Right lobe of liver (tissue), 6 donors: ENCODE measurements around the gene TRPM3. TPM values are rescaled to one million over a fixed set of nuclear protein-coding genes. Genes with fewer than 3 reads are reported as not detected.
"Not testable (repeated sequence)": the region's sequence is repeated elsewhere in the genome, so short reads cannot be mapped to it uniquely, and the experiment has no call there.

ENCODE experiments used
- ATAC-seq, 4 donors: fragments of 200-7000 bp; cut with Tn5 transposase; one replicate each; pipeline ENCODE4 v1.9.1; 2020; ENCODE audit warnings: mild to moderate bottlenecking in 4 of 4, moderate library complexity in 4 of 4
- DNase-seq, 3 donors: peaks; one replicate each; pipeline ENCODE4 v3.0.0-alpha.2; 2020
- H3K27ac ChIP-seq, 3 donors: fragments of 200-600 bp; one replicate each; pipeline ENCODE4 v1.8.0; 2022
- H3K27me3 ChIP-seq, 2 donors: fragments of 200-600 bp; one replicate each; pipeline ENCODE4 v1.8.0; 2022
- H3K36me3 ChIP-seq, 4 donors: fragments of 200-600 bp; sonication (generic) in 1 of 4; one replicate each; pipeline versions ENCODE4 v1.5.1 to v1.8.0; 2017 to 2022; ENCODE audit warnings: control low read depth in 1 of 4
- H3K4me1 ChIP-seq, 4 donors: fragments of 200-600 bp; sonication (generic) in 1 of 4; one replicate each; pipeline versions ENCODE4 v1.5.1 to v1.8.0; 2017 to 2022; ENCODE audit warnings: control low read depth in 1 of 4
- H3K4me3 ChIP-seq, 3 donors: fragments of 200-600 bp; one replicate each; pipeline ENCODE4 v1.8.0; 2022
- H3K9me3 ChIP-seq, 4 donors: fragments of 200-600 bp; sonication (generic) in 1 of 4; one replicate each; pipeline versions ENCODE4 v1.5.1 to v1.8.0; 2017 to 2022; ENCODE audit warnings: control low read depth in 1 of 4
- CTCF ChIP-seq, 4 donors: fragments of 200-600 bp in 3 of 4; fragments of 450-650 bp in 1 of 4; IDR thresholded peaks; one replicate each; pipeline versions ENCODE4 v1.5.1 to v1.8.0; 2016 to 2022; ENCODE audit warnings: antibody characterized with exemption in 4 of 4, mild to moderate bottlenecking in 2 of 4
- POLR2A ChIP-seq: fragments of 450-650 bp; IDR thresholded peaks from one replicate; pipeline ENCODE4 v1.6.1; 2017; ENCODE audit warnings: antibody characterized with exemption, mild to moderate bottlenecking
- WGBS: methylation state at CpG from one replicate; pipeline ENCODE4 v1.1.6; 2018; ENCODE audit warnings: low coverage, low lambda C conversion rate; ENCODE audit not compliant: insufficient coverage; ENCODE audit errors: missing lambda C conversion rate; 5-methylcytosine and 5-hydroxymethylcytosine counted together
- intact Hi-C, 2 donors: fragments of 100-400 bp; cut with DNase I; formaldehyde crosslinking; loops; one replicate each; pipeline versions ENCODE4 v1.11.2 to v1.14.1; 2022
- total RNA-seq, 6 experiments: library from RNA; depleted of rRNA in 2 of 6; stranded (reverse); fragments of >200 nt in 2 of 6; fragmentation: NEBNext Ultra II Directional in 3 of 6; extraction: Animal tissue kit (Norgen Biotek cat#: 25700) in 3 of 6; gene quantifications; one replicate each; pipeline versions ENCODE4 v1.1.0 to v1.2.4, GENCODE V29; 2016 to 2023
- donor health status: DM: no; HTN: yes; CAD: no.
- donor health status: DM: no; HTN: no; CAD: no.
- donor health status: DM: no; HTN: no; CAD: no.
- donor health status: DM: no; HTN: yes; CAD: no.
- donor health status: DM: no; HTN: yes; CAD: no.

TRPM3 gene
- total RNA-seq, 6 experiments from 2014 or later = 0.26 to 0.56 (median 0.39) TPM

GRCh38 chr9:70668751-70669150 lies 452.7 kb downstream of the TRPM3 start:
- intact Hi-C loops = no loop called here
- Histone ChIP-seq H3K36me3 (no peaks in the 10 kb centered on the region), H3K27me3 (no peaks in the 10 kb centered on the region), H3K9me3 (no peaks in the 10 kb centered on the region), H3K27ac (no peak overlapping the region), H3K4me3 (no peak overlapping the region), H3K4me1 (no peaks in the 10 kb centered on the region)
- no peak for TF ChIP-seq POLR2A
- WGBS = 76% methylated on average over 3 of the region's 3 CpGs
- no peak for DNase-seq
- no peak for ATAC-seq

DNA sequence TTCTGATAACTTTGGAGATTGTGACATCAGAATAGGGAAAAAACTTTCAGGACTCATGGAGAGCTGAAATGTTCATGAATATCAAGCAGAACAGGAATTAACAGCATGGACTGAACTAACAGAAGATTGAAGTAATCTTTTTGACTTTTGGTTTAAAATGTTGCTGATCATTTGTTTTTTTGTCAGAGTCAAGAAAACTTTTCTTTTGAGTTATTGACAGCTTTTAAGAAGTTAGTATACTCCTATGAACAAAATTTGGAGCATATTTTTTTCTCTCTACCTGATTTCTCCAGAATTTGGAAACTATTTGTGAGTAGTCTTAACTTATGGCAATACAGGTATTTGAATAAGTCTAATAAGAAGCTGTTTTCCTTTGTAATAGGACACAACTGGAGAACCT lies 462.7 kb downstream of the TRPM3 start:
- Histone ChIP-seq H3K4me1 (no peaks in the 10 kb centered on the region), H3K27ac (no peak overlapping the region), H3K9me3 (no peaks in the 10 kb centered on the region), H3K4me3 (no peak overlapping the region), H3K27me3 (no peaks in the 10 kb centered on the region), H3K36me3 (no peaks in the 10 kb centered on the region)
- DNase-seq (no peak), ATAC-seq (no peak)
- TF ChIP-seq CTCF (IDR thresholded peaks at IDR 0.05) (no peak), POLR2A (no peak)
- intact Hi-C loops = no loop called here

- Histone ChIP-seq H3K4me3 (no peak overlapping the region), H3K9me3 (no peaks in the 10 kb centered on the region), H3K27ac (no peak overlapping the region), H3K36me3 (no peaks in the 10 kb centered on the region), H3K27me3 (no peaks in the 10 kb centered on the region), H3K4me1 (no peaks in the 10 kb centered on the region)
- ATAC-seq (no peak), DNase-seq (no peak)
- 94% methylated on average over 1 of the region's 1 CpG for WGBS
- intact Hi-C loops = no loop called here
- TF ChIP-seq CTCF (IDR thresholded peaks at IDR 0.05) = no peak
- no peak for TF ChIP-seq POLR2A
Measured at GRCh38 chr9:70656281-70656680, 465.1 kb downstream of the TRPM3 start.

DNA sequence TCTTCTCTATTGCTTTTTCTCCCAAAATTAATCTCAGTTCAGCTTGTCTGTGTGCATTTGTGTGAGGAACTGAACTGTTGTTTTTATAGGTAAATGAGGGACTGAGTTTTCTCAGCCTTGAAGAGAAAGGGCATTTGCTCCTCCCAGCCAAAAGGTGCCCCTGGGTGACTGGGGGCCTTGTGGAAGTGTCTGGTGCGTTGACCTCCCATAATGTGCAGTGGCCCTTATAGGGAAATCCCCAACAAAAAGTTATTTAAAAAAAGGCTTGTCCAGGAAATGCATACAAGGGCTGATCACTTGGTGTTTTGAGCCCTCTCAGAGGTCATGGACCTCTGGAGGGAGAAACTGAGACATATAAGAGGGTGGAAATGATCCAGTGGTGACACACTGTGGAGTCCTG lies 467.3 kb downstream of the TRPM3 start:
- ATAC-seq (no peak), DNase-seq (no peak)
- 50% methylated on average over 1 of the region's 1 CpG for WGBS
- Histone ChIP-seq H3K9me3 (no peaks in the 10 kb centered on the region), H3K4me1 (no peaks in the 10 kb centered on the region), H3K4me3 (no peak overlapping the region), H3K27ac (no peak overlapping the region), H3K27me3 (no peaks in the 10 kb centered on the region), H3K36me3 (no peaks in the 10 kb centered on the region)
- TF ChIP-seq POLR2A = no peak
- TF ChIP-seq CTCF (IDR thresholded peaks at IDR 0.05) = no peak
- intact Hi-C loops = no loop called here

- H3K27ac ChIP-seq, H3K9me3 ChIP-seq, H3K4me3 ChIP-seq, intact Hi-C loops, H3K27me3 ChIP-seq, DNase-seq, H3K36me3 ChIP-seq, ATAC-seq, H3K4me1 ChIP-seq: not testable (repeated sequence)
Measured at GRCh38 chr9:70644627-70645026, 476.8 kb downstream of the TRPM3 start.

GRCh38 chr9:70642341-70642740 lies 479.1 kb downstream of the TRPM3 start:
- no peak for TF ChIP-seq CTCF (IDR thresholded peaks at IDR 0.05)
- TF ChIP-seq POLR2A = no peak
- intact Hi-C loops = no loop called here
- WGBS = 76% methylated on average over 8 of the region's 8 CpGs
- Histone ChIP-seq H3K27me3 (no peaks in the 10 kb centered on the region), H3K36me3 (no peaks in the 10 kb centered on the region), H3K4me1 (no peaks in the 10 kb centered on the region), H3K4me3 (no peak overlapping the region), H3K9me3 (no peaks in the 10 kb centered on the region), H3K27ac (no peak overlapping the region)
- ATAC-seq = no peak
- DNase-seq = no peak
